ENCODE results near the gene NDUFA13.

GRCh38 chr19:19491321-19492025, 24.6 kb upstream of the NDUFA13 start:
- no peak for TF ChIP-seq CTCF (conservative IDR thresholded peaks at IDR 0.05)
- TF ChIP-seq EZH2 (IDR thresholded peaks at IDR 0.05; ENCODE audit: low read depth): no peak
